GM18511 (cell line): ENCODE measurements around the gene VWF.
"Not testable (repeated sequence)": the region's sequence is repeated elsewhere in the genome, so short reads cannot be mapped to it uniquely, and the experiment has no call there.

Experiments
- ATAC-seq: cut with Tn5 transposase; IDR thresholded peaks from one replicate; pipeline ENCODE4 v1.9.1; 2021; ENCODE audit warnings: mild to moderate bottlenecking, moderate library complexity; ENCODE audit not compliant: unreplicated experiment

VWF gene

DNA sequence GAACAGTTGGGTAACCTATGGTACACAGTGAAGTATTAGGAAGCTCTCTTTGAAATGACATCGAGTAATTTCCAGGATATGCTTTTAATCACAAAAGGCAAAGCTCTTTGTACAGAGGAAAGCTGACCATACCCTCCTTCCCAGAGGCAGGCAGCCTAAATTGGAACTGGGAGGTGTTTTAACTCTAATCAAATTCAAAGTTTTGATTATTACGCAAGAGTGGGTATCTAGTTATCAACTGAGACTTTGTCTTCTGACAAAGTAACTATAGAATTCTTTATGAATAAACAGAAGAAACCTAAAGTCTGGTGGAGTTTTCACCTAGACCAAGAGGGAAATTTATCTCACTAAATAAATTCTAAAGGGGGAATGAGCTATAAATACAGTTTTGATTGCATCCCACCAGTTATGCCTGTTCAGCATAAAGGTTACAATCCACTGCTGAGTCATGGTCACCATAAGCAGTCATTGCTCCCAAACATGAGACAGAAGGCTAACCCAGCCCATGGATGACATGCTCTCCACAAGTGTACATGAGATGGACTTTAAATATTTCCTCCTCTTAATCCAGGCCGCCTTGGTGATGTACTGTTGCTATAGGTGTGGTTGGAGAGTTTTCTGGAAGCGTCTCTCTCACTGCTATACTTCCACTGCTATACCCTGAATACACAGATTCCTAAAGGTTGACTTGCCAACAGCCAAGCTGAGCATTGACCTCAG lies 113.7 kb downstream of the VWF start:
- not testable (repeated sequence) for ATAC-seq

GRCh38 chr12:5997260-5997659 lies 127.2 kb downstream of the VWF start:
- ATAC-seq, result no peak

- no peak for ATAC-seq
Observed at GRCh38 chr12:5996459-5996858, 128.0 kb downstream of the VWF start.

- ATAC-seq, result no peak
Observed at GRCh38 chr12:5989621-5990020, 134.8 kb downstream of the VWF start.

DNA sequence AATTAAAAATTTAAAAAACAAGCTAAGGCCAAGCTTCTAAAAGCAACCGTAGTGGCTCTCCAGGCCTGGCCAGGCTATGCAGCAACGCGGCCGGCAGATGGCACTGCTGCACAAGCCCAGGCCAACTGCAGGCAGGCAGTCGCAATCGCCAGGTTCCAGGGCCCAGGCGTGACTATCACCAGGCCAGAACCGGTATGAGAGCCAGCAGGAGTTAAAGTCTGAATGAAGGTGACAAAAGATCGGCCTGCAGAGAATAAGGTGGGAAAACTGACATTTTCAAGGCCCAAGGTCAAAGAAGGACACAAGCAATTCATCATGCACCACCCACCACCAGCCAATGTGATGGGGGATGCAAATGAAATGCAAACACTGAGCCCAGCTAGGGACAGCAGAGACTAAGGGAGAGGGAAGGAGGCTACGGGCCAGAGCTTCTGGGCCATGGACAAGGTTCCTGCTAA lies 135.8 kb downstream of the VWF start:
- no peak for ATAC-seq

DNA sequence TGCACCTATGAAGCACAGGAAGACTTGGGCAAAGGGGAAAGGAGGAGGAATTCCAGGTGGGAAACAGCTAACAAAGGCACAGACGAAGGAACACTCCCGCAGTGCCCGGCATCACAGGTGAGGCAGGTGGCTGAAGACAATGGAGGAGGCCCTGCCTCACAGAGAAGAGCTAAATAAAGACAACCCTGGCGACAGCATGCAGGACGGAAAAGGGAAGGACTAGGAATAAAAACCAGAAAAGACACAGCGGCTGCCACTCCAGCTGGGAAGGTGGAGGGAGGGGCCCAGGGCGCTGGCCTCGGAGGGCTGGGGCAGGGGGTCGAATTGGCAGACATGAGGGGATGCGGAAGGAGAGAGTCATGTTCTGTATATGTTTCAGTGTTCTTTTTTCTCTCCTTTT lies 136.4 kb downstream of the VWF start:
- ATAC-seq, result no peak

- ATAC-seq, result no peak
Observed at GRCh38 chr12:5987573-5987972, 136.9 kb downstream of the VWF start.

DNA sequence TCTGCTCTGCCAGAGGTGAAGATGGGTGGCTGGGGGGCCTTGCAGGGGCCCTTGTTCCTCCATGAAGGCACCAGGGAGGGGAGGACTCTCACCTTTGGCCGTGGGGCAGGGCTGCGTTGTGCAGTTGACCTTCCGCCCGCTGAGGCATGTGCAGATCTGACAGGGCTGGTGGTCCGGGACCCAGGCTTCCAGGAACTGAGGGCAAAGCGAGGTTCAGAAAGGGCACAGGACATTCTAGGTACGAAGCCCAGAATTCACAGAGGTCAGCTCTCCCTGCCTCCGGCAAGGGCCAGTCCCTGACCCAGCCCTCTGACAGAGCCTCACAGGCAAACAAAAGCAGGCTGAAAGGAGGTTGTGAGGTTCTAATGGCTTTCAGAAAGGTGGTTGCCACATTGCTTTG lies 139.0 kb downstream of the VWF start:
- no peak for ATAC-seq

GRCh38 chr12:5984873-5985272 lies 139.6 kb downstream of the VWF start:
- ATAC-seq, result no peak

GRCh38 chr12:5982106-5982505 lies 142.4 kb downstream of the VWF start:
- no peak for ATAC-seq

DNA sequence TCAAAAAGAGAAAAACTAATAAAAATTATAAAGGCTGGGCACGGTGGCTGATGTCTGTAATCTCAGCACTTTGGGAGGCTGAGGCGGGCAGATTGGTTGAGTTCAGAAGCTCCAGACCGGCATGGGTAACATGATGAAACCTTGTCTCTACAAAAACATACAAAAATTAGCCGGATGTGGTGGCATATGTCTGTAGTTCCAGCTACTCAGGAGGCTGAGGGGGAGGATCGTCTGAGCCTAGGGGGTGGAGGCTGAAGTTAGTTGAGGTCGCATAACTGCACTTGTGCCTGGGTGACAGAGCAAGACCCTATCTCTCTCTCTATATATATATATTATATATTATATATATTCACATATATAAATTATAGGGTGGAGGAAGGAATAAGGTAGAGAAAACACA lies 146.9 kb downstream of the VWF start:
- ATAC-seq, result no peak

- ATAC-seq, result no peak
Observed at GRCh38 chr12:5976711-5977110, 147.8 kb downstream of the VWF start.

DNA sequence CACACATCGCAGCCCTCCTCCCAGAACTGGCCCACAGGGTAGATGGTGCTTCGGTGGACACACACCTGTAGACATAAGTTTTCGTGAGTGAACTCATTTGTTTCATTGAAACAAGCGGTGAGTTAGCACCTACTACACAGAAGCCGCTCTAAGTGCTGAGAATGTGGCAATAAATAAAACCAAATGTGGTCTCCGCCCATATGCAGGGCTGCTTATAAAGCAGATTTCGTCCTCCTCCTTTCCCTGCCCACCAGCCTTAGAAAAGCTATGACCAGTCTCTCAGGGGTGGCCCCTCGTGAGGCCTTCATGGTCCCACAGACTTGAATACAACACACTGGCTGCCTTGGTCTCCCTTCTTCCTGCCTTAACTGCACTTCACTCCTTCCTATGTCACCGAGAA lies 148.3 kb downstream of the VWF start:
- ATAC-seq, result no peak

DNA sequence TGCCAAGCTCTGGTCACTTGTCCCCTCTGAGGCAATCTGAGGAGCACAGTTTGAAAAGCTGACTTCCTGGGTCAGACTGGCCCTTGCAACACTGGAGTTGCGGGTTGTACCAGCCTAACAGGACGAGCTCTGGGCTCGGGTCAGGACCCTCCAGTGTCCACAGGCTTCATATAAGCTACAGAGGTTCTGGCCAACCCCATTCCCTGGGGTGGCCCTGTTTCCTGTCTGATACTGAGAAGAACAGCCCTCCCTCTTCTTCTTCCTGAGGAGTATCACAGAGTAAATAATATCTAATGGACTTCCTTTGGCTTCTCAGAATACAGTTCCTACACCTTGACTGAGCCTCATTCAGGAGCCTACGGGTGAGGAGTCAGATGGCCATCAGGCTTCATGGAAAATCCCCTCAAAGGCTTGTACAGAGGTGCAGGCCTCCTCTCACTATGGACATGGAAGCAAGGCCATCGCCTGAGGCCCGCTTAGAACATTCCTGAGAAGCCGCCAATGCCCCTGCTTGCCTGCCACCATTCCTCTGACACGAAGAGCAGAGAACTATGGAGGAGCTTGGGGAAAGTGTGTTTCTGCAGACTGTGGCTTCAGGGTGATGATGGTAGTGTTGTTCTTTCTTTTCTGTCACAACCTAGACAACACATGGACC lies 150.9 kb downstream of the VWF start:
- no peak for ATAC-seq

DNA sequence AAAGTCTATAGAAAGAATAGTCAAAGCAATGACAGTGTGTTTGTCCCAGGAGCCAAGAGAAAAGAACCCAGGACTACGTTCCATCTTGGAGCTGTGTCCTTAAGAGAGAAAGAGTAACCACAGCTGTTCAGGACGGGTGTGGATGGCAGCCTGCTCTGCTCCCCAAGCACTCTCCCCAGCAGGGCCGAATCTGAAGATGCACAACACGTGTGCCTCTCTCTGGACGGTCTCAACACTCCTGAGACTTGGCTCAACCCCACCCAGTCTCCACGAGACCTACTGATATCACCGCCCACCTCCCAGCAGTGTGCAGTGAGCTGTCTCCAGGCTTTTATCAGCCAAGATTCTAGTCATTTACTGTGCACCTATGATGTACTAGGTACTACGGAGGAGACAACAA lies 152.1 kb downstream of the VWF start:
- no peak for ATAC-seq

DNA sequence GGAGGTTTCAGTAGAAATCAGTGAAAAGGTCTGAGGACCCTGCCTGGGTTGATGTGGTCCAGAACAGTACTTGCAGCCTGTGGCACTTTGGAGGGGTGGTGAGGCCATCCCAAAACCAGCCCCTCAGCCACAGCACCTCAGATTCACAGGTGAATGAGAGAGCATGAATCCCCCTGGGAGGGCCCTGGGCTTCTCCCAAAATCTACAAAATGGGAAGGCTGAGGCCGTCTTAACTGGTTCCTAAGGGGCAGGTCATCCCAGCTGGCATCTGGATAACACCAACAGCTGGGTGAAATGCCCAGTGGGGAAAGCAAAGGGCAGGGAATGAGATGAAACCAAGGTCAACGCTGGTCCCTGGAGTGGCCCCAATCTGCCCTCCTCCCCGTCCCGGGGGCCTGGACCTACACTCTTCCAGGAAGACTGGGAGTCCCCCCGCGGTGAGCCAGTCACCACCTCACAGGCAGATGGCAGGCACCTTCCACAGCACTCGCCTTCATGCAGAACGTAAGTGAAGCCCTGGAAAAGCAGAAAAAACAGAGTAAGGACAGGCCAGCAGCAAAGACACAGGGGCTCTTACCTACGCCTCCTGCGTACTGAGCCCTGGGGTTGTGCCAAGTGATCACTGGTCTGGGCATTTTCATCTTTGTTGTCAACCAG lies 153.1 kb downstream of the VWF start:
- no peak for ATAC-seq

DNA sequence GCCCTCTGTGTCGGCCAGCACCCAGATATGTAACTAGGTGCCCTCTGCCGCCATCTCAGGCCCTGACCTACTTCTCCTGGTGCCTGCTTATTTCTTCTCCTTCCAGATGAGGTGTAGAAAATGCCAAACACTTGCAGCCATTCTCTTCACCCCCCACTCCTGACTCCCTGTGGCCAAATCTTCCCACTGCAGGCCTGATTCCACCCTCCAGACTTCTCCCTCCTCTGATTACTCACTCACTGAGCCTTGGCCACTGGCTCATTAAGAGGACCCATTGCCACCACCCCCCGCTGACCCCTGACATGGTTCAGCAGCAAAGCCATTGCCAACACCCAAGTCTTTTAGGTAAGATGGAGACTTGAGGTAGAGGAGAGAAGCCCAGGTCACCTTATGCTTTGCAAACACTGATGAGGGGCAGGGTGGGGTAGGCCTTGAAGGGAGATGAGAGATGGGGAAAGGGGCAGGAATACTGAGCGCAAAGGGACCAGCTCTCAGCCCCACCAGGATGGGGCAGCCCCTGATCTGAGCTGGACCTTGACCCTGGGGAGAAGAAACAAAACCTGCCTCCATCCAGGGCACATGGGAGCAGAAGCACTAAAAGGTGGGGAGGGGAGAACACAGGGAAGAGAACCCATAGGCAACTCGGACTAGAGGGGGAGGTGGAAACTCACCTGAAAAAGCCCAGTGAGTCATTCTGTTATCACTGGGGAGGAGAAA lies 154.3 kb downstream of the VWF start:
- ATAC-seq, result no peak

GRCh38 chr12:5969156-5969973 lies 155.1 kb downstream of the VWF start:
- no peak for ATAC-seq

DNA sequence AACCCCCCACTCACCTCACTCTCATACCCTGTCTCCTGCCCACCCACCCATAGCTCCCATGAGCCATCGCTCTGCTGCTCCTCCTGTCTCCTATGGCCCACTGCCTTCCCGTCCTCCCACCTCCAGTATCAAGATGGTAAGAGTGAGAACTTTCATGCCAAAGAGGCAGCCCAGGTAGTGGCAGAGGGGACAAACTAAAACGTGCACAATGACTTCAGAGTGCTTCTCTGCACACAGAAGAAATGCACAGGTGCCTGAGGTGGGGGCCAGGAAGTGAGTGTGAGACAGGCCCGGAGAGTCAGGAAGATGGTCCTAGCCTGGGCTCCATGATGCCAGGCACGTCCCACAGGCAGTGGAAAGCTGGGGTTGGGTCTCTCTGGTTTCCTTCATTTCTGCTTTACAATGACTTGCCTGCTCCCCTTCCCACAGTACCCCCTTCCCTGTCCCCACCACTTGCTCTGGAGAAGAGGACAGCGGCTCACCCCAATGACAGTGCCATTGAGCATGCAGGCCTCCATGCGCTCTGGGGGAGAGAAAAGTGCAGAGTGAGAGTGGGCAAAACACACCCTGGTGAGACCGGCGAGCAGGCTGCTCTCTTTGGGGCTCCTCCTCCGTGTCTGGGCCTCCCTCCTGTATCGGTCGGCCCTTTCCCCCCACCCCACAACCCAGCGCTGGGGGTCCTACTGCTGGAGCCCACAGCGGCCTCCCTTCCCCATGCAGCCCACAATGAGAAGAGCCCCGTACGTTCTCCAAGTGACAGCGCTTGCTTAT lies 156.6 kb downstream of the VWF start:
- no peak for ATAC-seq
